OCI-LY7 (cell line): ENCODE data around the gene CHN1.

Experiments used
- EZH2phosphoT487 ChIP-seq: fragments of 200-600 bp; sonication (generic); IDR thresholded peaks from 2 replicates; pipeline ENCODE4 v1.6.1; 2018; ENCODE audit warnings: low read depth, borderline replicate concordance, mild to moderate bottlenecking, mixed run types, antibody characterized with exemption, low read length, moderate library complexity, mixed read lengths
- TF ChIP-seq, protein P1 (sequence below): fragments of 200-600 bp; sonication (generic); conservative IDR thresholded peaks from 2 replicates; pipeline ENCODE4 v1.5.1; 2014; ENCODE audit warnings: mild to moderate bottlenecking, antibody characterized with exemption, low read length, moderate library complexity, mixed read lengths

DNA sequence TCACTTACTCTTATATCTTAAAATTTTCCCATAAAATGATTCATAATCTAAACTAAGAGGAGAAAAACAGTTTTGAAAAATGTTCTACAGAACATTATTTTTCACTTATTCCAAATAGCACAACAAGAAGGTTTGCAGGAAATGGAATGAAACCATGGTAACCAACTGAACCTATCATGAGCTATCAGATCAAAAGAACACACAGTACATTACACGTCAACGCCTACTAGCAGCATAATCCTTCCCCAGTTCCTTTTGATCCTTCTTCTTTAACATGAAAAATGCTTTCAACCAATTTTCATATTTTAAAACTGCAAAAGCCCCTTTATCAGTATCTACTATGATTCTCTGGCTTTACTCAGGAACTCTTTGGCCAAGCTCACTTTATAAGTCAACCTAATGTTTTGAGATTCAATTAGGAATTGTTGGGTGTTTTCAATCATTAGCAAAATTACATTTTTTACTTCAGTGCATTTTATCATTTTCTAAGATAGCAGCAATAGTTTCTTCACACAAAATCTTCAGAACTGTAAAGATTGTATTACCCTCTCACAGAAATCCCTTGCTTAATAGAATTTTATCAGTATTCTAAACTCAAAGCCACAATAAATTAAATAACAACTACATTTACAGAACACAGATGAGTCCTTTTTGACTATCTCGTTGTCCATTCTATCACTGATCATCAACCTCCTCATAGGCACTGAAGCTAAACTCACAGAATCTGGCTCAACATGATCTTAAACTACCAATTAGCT is 102.5 kb downstream of the CHN1 start:
- TF ChIP-seq, protein P1, sequence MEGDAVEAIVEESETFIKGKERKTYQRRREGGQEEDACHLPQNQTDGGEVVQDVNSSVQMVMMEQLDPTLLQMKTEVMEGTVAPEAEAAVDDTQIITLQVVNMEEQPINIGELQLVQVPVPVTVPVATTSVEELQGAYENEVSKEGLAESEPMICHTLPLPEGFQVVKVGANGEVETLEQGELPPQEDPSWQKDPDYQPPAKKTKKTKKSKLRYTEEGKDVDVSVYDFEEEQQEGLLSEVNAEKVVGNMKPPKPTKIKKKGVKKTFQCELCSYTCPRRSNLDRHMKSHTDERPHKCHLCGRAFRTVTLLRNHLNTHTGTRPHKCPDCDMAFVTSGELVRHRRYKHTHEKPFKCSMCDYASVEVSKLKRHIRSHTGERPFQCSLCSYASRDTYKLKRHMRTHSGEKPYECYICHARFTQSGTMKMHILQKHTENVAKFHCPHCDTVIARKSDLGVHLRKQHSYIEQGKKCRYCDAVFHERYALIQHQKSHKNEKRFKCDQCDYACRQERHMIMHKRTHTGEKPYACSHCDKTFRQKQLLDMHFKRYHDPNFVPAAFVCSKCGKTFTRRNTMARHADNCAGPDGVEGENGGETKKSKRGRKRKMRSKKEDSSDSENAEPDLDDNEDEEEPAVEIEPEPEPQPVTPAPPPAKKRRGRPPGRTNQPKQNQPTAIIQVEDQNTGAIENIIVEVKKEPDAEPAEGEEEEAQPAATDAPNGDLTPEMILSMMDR = no peak
- TF ChIP-seq EZH2phosphoT487 = no peak
